Neural cell (in vitro differentiated cells): Measurements from ENCODE around the gene TEX19. TPM values are rescaled to one million over a fixed set of nuclear protein-coding genes. Genes with fewer than 3 reads are reported as not detected.

ENCODE experiments used
- H2AFZ ChIP-seq: fragments of 200-600, 300-800 bp; sonication (generic), shearing (Covaris generic); 2 replicates; pipeline ENCODE4 v1.6.0; 2014; ENCODE audit warnings: low read depth, mild to moderate bottlenecking, antibody characterized with exemption, low read length, moderate library complexity
- H3F3A ChIP-seq: fragments of 200-600 bp; shearing (Covaris generic); 2 replicates; pipeline ENCODE4 v1.6.1; 2016; ENCODE audit warnings: mild to moderate bottlenecking, moderate library complexity, mixed read lengths, antibody characterized with exemption, low read length; ENCODE audit not compliant: insufficient read depth, poor library complexity, severe bottlenecking
- H3K27ac ChIP-seq: fragments of 200-600, 300-800 bp; sonication (generic), shearing (Covaris generic); 2 replicates; pipeline ENCODE4 v1.5.1; 2014; ENCODE audit warnings: mild to moderate bottlenecking, low read length, moderate library complexity
- H3K27me3 ChIP-seq: fragments of 300-800, 200-600 bp; sonication (generic), shearing (Covaris generic); 2 replicates; pipeline ENCODE4 v1.6.0; 2014; ENCODE audit warnings: mild to moderate bottlenecking, low read depth, low read length, moderate library complexity; ENCODE audit not compliant: insufficient read depth
- H3K36me3 ChIP-seq: fragments of 300-800, 200-600 bp; sonication (generic), shearing (Covaris generic); 2 replicates; pipeline ENCODE4 v1.5.1; 2014; ENCODE audit warnings: mild to moderate bottlenecking, antibody characterized with exemption, low read length, moderate library complexity; ENCODE audit not compliant: insufficient read depth
- H3K4me2 ChIP-seq: fragments of 300-800, 200-600 bp; sonication (generic), shearing (Covaris generic); 2 replicates; pipeline ENCODE4 v1.6.0; 2014; ENCODE audit warnings: mild to moderate bottlenecking, low read length
- H3K4me3 ChIP-seq: fragments of 300-800, 200-600 bp; sonication (generic), shearing (Covaris generic); 2 replicates; pipeline ENCODE4 v1.5.1; 2014; ENCODE audit warnings: mild to moderate bottlenecking, low read length, moderate library complexity
- H3K79me2 ChIP-seq: fragments of 200-600 bp; shearing (Covaris generic); replicated peaks from 2 replicates; pipeline ENCODE4 v1.6.0; 2014; ENCODE audit warnings: mild to moderate bottlenecking, low read length, moderate library complexity; ENCODE audit not compliant: insufficient read depth
- H3K9ac ChIP-seq: fragments of 300-800, 200-600 bp; sonication (generic), shearing (Covaris generic); 2 replicates; pipeline ENCODE4 v1.6.1; 2016; ENCODE audit warnings: mild to moderate bottlenecking, low read length, mixed read lengths
- H3K9me2 ChIP-seq: fragments of 200-600 bp; shearing (Covaris generic); 2 replicates; pipeline ENCODE4 v1.6.1; 2016; ENCODE audit warnings: mild to moderate bottlenecking, low read length, mixed read lengths; ENCODE audit not compliant: insufficient read depth
- H3K9me3 ChIP-seq: fragments of 200-600, 300-800 bp; sonication (generic), shearing (Covaris generic); 2 replicates; pipeline ENCODE4 v1.6.1; 2016; ENCODE audit warnings: mild to moderate bottlenecking, mixed run types, low read length, moderate library complexity, mixed read lengths
- H4K20me1 ChIP-seq: fragments of 200-600 bp; shearing (Covaris generic); 2 replicates; pipeline ENCODE4 v1.6.1; 2016; ENCODE audit warnings: mild to moderate bottlenecking, mixed run types; ENCODE audit not compliant: insufficient read depth
- CTCF ChIP-seq: fragments of 450-650 bp; IDR thresholded peaks from 2 replicates; pipeline ENCODE4 v1.5.1; 2014; ENCODE audit warnings: antibody characterized with exemption, mild to moderate bottlenecking, moderate library complexity; ENCODE audit not compliant: poor library complexity, severe bottlenecking
- EP300 ChIP-seq: fragments of 450-650 bp; conservative IDR thresholded peaks from 2 replicates; pipeline ENCODE4 v1.6.1; 2014; ENCODE audit warnings: antibody characterized with exemption, mild to moderate bottlenecking, moderate library complexity; ENCODE audit not compliant: poor library complexity, severe bottlenecking
- EZH2 ChIP-seq: fragments of 200-600, 300-800 bp; shearing (Covaris generic), sonication (generic); IDR thresholded peaks from 2 replicates; pipeline ENCODE4 v1.6.1; 2014; ENCODE audit warnings: antibody characterized with exemption, low read length, borderline replicate concordance, mild to moderate bottlenecking; ENCODE audit not compliant: insufficient read depth, poor library complexity, severe bottlenecking
- MXI1 ChIP-seq: fragments of 450-650 bp; conservative IDR thresholded peaks from 2 replicates; pipeline ENCODE4 v1.6.1; 2014; ENCODE audit warnings: antibody characterized with exemption, mild to moderate bottlenecking; ENCODE audit not compliant: poor library complexity, severe bottlenecking
- POLR2AphosphoS5 ChIP-seq: IDR thresholded peaks from 2 replicates; pipeline ENCODE4 v1.6.1; 2012
- RAD21 ChIP-seq: fragments of 450-650 bp; conservative IDR thresholded peaks from 2 replicates; pipeline ENCODE4 v1.6.1; 2014; ENCODE audit warnings: antibody characterized with exemption, mild to moderate bottlenecking, moderate library complexity
- SMC3 ChIP-seq: fragments of 450-650 bp; conservative IDR thresholded peaks from 2 replicates; pipeline ENCODE4 v1.6.1; 2014; ENCODE audit warnings: antibody characterized with exemption, mild to moderate bottlenecking, moderate library complexity; ENCODE audit not compliant: poor library complexity
- TAF1 ChIP-seq: IDR thresholded peaks from 2 replicates; pipeline ENCODE4 v1.6.1; 2012; ENCODE audit warnings: low read depth
- polyA plus RNA-seq: library from polyadenylated mRNA; depleted of rRNA; stranded (reverse); fragments of >200 nt; gene quantifications from 2 replicates; pipeline ENCODE4 v1.2.3, GENCODE V29; 2014
- TF ChIP-seq, protein P1 (sequence below): IDR thresholded peaks from 2 replicates; pipeline ENCODE4 v1.6.1; 2012; ENCODE audit warnings: borderline replicate concordance

Gene TEX19
- polyA plus RNA-seq, 1 donor from 2014 or later, result not detected

GRCh38 chr17:82390860-82391435 is 31.9 kb downstream of the TEX19 start:
- H2AFZ ChIP-seq, result no peak overlapping the region
- H4K20me1 ChIP-seq, result no peaks in the 10 kb centered on the region
- TF ChIP-seq RAD21 (no peak), POLR2AphosphoS5 (no peak), EP300 (no peak), TAF1 (no peak), MXI1 (no peak)
- TF ChIP-seq, protein P1, sequence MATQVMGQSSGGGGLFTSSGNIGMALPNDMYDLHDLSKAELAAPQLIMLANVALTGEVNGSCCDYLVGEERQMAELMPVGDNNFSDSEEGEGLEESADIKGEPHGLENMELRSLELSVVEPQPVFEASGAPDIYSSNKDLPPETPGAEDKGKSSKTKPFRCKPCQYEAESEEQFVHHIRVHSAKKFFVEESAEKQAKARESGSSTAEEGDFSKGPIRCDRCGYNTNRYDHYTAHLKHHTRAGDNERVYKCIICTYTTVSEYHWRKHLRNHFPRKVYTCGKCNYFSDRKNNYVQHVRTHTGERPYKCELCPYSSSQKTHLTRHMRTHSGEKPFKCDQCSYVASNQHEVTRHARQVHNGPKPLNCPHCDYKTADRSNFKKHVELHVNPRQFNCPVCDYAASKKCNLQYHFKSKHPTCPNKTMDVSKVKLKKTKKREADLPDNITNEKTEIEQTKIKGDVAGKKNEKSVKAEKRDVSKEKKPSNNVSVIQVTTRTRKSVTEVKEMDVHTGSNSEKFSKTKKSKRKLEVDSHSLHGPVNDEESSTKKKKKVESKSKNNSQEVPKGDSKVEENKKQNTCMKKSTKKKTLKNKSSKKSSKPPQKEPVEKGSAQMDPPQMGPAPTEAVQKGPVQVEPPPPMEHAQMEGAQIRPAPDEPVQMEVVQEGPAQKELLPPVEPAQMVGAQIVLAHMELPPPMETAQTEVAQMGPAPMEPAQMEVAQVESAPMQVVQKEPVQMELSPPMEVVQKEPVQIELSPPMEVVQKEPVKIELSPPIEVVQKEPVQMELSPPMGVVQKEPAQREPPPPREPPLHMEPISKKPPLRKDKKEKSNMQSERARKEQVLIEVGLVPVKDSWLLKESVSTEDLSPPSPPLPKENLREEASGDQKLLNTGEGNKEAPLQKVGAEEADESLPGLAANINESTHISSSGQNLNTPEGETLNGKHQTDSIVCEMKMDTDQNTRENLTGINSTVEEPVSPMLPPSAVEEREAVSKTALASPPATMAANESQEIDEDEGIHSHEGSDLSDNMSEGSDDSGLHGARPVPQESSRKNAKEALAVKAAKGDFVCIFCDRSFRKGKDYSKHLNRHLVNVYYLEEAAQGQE, result no peak
- H3K79me2 ChIP-seq, result no peaks in the 10 kb centered on the region
- no peaks in the 10 kb centered on the region for H3K36me3 ChIP-seq
- no peak overlapping the region for H3K4me2 ChIP-seq
- H3K9me3 ChIP-seq, result no peaks in the 10 kb centered on the region
- no peaks in the 10 kb centered on the region for H3K27me3 ChIP-seq
- H3K27ac ChIP-seq, result no peak overlapping the region
- no peak overlapping the region for H3K4me3 ChIP-seq
- H3F3A ChIP-seq, result no peaks in the 10 kb centered on the region
- H3K9ac ChIP-seq, result no peak overlapping the region
- no peaks in the 10 kb centered on the region for H3K9me2 ChIP-seq

GRCh38 chr17:82391496-82392066 is 32.5 kb downstream of the TEX19 start:
- no peaks in the 10 kb centered on the region for H3K36me3 ChIP-seq
- H2AFZ ChIP-seq, result no peak overlapping the region
- H3K27ac ChIP-seq, result no peak overlapping the region
- H3K79me2 ChIP-seq, result no peaks in the 10 kb centered on the region
- no peak overlapping the region for H3K4me3 ChIP-seq
- no peaks in the 10 kb centered on the region for H3K27me3 ChIP-seq
- TF ChIP-seq POLR2AphosphoS5, result no peak
- TF ChIP-seq TAF1, result no peak
- TF ChIP-seq RAD21, result no peak
- TF ChIP-seq EP300, result no peak
- no peak for TF ChIP-seq EZH2
- TF ChIP-seq, protein P1, result no peak
- TF ChIP-seq MXI1, result no peak
- no peak for TF ChIP-seq SMC3
- no peak for TF ChIP-seq CTCF
- no peaks in the 10 kb centered on the region for H3K9me3 ChIP-seq
- no peaks in the 10 kb centered on the region for H4K20me1 ChIP-seq
- H3K9me2 ChIP-seq, result no peaks in the 10 kb centered on the region
- no peak overlapping the region for H3K4me2 ChIP-seq
- no peak overlapping the region for H3K9ac ChIP-seq
- H3F3A ChIP-seq, result no peaks in the 10 kb centered on the region
